GM21737 (cell line): ENCODE data around the gene SCNN1B.
"Not testable (repeated sequence)": the region's sequence is repeated elsewhere in the genome, so short reads cannot be mapped to it uniquely, and the experiment has no call there.

Source experiments
- ATAC-seq: cut with Tn5 transposase; IDR thresholded peaks from one replicate; pipeline ENCODE4 v1.9.1; 2021; ENCODE audit warnings: mild to moderate bottlenecking, moderate library complexity; ENCODE audit not compliant: unreplicated experiment

Gene SCNN1B

DNA sequence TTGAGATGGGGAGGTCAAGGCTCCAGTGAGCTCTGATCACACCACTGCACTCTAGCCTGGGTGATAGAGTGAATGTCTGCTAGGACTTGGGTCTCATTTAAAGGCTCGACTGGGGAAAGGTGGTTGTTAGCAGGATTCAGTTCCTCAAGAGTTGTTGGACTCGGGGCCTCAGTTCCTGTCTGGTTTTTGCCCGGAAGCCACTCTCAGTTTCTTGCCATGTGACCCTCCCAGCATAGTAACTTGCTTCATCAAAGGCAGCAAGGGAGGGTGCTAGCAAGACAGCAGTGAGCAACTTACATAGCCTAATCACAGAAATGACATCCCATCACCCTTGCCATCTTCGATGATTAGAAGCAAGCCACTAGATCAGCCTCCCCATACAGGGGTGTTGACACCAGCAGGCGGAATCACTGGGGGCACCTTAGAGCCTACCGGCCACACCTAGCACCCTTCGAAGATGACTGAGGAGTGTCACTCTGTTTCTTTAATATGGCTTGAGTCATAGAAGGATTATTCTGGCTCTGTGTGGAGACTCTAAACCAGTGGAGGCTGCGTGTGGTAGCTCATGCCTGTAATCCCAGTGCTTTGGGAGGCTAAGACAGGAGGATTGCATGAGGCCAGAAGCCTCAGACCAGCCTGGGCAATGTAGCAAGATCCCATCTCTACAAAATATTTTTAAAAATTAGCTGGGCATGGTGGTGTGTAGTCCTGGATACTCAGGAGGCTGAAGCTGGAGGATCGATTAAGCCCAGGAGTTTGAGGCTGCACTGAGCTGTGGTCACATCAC lies 13.2 kb upstream of the SCNN1B start:
- ATAC-seq: no peak

- no peak for ATAC-seq
Measured at GRCh38 chr16:23290189-23291062, 11.7 kb upstream of the SCNN1B start.

DNA sequence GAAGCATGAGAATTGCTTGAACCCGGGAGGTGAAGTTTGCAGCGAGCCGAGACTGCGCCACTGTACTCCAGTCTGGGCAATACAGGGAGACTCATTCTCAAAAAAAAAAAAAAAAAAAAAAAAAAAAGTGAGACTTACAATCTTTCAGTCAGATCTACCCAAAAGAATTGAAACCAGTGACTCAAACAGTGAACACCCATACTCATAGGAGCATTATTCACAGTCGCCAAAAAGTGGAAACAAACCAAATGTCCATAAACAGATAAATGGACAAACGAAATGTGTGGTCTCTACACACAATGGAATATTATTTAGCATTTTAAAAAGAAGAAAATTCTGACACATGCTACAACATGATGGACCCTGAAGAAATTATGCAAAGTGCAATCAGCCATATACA lies 9.1 kb upstream of the SCNN1B start:
- no peak for ATAC-seq

DNA sequence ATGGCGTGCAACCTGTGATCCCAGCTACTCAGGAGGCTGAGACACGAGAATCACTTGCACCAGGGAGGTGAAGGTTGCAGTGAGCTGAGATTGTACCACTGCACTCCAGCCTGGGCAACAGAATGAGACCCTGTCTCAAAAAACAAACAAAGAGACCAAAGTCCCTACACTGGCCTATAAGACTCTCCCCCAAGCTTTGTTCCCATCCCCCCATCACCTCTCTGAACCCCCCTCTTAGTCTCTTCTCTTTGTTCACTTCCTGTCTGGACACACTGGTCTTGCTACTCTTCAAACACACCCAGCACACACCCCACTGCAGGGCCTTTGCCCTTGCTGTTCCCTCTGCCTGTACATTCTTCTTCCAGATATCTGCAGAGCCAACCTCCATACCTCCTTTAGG lies 7.8 kb upstream of the SCNN1B start:
- ATAC-seq: no peak

GRCh38 chr16:23296994-23297393 lies 5.1 kb upstream of the SCNN1B start:
- ATAC-seq: no peak

- no peak for ATAC-seq
Measured at GRCh38 chr16:23298290-23298915, 3.7 kb upstream of the SCNN1B start.

DNA sequence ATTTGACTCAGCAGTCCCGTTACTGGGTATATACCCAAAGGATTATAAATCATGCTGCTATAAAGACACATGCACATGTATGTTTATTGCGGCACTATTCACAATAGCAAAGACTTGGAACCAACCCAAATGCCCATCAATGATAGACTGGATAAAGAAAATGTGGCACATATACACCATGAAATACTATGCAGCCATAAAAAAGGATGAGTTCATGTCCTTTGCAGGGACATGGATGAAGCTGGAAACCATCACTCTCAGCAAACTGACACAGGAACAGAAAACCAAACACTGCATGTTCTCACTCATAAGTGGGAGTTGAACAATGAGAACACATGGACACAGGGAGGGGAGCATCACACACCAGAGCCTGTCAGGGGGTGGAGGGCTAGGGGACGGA lies 2.3 kb upstream of the SCNN1B start:
- not testable (repeated sequence) for ATAC-seq

DNA sequence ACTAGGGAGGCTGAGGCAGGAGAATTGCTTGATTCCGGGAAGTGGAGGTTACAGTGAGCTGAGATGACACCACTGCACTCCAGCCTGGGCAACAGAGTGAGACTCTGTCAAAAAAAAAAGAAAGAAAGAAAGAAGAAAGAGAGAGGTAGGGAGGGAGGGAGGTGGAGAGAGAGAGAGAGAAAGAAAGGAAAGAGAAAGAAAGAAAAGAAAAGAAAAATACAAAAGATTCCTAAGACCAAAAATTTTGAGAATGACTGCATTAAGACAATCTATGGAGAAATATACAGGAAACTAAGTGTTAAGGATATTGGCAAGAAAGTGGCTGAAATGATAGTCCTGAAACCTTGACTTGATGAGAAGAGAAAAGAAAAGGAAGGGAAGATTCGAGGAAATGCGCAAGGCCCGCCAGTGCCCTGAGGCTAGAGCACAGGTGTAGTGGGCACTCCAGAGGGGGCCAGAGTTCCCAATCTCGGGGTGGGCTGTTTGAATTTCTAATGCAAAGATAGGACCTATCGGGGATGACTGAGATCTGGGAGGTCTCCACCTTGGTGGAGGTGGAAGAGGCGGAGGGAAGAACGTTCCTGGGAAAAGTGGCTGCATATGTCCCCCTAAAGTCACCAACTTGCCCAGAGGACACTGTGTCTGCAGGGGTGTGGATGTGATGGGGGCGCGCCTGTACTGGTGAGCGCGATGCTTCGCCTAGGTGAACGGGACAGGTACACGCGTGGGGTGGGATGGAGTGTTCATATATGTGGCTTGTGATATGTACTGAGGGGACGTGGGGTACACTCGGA lies 654 bp upstream of the SCNN1B start:
- ATAC-seq: no peak

GRCh38 chr16:23303685-23304084 lies 1.6 kb downstream of the SCNN1B start:
- no peak for ATAC-seq

DNA sequence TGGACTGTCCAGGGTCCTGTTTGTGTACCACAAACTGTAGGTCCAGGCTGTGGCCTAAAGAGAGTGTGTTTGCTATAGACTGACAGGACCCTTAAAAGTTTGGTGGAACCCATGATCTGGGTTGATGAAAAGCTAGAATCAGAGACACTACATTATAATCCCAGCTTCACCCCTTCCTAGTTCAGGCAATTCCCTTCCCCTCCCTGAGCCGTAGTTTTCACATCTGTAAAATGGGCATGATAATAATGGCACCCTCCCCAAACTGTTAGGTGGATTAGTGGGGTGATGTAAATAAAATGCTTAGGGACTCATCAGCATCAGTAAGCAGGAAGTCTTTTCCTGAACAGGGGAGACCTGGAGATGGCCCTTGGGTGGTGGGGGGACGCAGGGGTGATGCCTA lies 2.5 kb downstream of the SCNN1B start:
- ATAC-seq: no peak

DNA sequence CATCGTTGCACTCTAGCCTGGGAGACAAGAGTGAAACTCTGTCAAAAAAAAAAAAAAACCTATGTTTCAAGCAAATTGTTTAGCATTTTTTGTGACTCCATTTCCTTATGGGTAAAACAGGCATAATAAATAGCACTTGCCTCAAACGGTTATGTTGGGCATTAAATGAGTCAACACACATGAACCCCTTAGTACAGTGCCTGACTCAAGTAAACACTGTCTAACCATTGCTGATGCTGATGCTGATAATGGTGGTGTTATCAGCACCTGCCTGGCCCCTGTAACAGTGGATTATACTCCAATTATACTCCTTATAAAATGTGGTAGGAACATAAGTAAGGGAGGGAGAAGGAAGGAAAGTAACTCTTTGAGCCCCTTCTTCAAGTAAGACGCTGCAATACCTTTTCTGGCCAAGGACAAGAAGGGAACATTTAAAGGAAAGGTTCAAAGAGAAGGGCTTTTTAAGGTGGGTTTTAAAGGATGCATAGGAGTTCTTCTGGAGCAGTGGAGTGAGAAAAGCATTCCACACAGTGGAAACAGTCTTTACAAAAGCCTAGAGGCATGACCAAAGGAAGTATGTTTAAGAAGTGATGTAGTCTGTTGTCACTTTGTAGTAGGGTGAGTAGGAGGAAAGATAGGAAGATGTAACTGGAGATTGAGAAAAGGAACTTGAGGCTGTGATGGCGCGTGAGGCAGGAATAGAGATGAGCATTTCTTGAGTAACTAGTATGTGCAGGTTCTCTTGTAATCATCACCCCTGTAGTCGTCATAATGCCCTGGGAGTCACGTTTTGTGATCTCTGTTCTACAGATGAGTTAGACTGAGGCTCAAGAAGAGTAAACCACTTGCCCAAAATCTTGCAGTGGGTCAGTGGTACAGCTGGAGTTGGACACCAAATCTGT lies 4.3 kb downstream of the SCNN1B start:
- no peak for ATAC-seq

GRCh38 chr16:23310217-23310616 lies 8.1 kb downstream of the SCNN1B start:
- no peak for ATAC-seq

GRCh38 chr16:23310744-23311143 lies 8.6 kb downstream of the SCNN1B start:
- no peak for ATAC-seq

GRCh38 chr16:23316232-23316631 lies 14.1 kb downstream of the SCNN1B start:
- no peak for ATAC-seq

DNA sequence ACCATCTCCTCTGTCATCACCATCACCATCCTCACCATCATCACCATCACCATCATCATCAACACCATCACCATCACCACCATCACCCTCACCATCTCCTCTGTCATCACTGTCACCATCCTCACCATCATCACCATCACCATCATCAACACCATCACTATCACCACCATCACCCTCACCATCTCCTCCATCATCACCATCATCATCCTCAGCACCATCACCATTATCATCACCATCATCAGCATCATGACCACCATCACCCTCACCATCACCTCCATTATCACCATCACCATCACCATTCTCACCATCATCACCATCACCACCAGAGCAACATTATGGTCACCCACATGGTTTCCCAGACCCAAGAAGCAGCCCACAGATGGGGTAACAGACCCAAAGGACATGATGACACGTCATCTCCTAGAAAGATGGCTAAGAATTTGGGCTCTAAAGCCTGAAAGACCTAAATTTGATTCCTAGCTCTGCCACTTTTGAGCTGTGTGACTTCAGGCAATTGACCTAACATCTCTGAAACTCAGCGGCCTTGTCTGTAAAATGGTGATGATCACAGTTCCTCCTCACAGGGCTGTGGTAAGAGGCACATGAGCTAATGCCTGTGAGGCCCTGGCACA lies 14.6 kb downstream of the SCNN1B start:
- ATAC-seq: no peak

DNA sequence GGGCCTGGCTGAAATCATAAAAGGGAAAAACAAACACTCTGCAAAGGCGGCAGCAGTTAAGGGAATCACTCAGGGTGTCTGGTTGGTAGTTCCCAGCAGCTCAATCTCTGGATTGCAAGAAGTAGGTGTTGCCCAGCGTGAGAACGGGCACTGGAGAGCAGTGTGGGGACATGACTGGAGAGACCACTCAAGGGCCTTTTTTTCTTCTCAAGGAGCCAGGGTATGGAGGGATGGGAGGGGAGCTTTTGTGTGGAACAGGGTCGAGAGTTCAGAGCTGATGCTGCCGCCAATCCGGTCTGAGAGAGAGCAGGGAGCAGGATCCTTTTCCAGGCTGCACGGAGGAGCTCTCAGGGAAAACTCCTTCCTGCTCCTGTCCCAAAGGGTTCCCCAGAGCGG lies 15.2 kb downstream of the SCNN1B start:
- no peak for ATAC-seq

DNA sequence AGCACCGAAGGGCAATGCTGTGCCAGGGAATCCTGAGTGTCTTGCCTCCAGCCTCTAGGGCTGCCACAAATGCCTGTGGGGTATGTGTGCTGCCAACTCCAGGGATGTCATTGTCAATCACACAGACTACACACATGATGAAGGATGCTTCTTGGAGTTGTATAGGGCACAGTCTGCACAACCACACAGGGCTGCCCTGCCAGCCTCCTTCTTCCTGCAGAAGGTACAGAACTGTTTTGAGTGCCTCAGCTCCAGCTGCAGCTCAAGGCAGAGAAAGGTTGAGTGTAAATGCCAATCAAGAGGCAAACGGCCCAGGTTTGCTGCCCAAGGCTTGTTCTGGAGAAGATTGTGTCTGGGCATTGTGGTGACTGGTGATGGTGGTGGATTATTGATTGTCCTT lies 15.6 kb downstream of the SCNN1B start:
- no peak for ATAC-seq

- no peak for ATAC-seq
Measured at GRCh38 chr16:23318639-23319038, 16.5 kb downstream of the SCNN1B start.

DNA sequence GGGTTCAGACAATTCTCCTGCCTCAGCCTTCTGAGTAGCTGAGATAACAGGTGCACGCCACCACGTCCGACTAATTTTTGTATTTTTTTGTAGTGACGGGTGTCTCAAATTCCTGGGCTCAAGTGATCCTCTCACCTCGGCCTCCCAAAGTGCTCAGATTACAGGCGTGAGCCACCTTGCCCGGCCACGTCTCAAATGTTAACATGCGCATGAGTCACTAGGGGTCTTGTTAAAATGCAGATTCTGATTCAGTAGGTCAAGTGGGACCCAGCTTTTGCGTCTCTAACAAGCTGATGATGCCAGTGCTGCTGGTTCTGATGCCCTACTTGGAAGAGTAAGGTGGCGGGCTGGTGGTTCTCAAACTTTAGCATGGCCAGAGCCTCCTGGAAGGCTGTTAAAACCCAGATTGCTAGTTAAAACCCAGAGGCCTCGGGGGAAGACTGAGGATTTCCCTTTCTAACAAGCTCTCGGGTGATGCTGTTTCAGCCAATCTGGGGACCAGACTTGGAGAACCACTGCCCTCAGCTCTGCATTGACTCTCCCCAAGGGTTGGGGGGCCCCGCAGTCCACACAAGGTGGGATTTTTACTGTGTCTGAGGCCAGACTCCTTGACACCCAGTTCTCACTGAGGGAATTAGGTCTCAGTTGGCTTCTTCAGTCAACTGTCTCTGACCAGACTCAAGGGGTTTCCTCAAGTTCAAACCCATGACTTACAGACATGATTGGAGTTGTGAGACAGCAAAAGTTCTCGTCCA lies 17.9 kb downstream of the SCNN1B start:
- ATAC-seq: no peak
